ENCODE measurements around the gene LRRC1. TPM values are rescaled to one million over a fixed set of nuclear protein-coding genes. Genes with fewer than 3 reads are reported as not detected.

Gene LRRC1
- total RNA-seq, 1 experiment from 2014 or later, result 18.1 TPM

GRCh38 chr6:53808302-53808881 lies 13.6 kb downstream of the LRRC1 start:
- CTCF ChIA-PET, result no interaction called here
- TF ChIP-seq EZH2 (IDR thresholded peaks at IDR 0.05; ENCODE audit: low read length, unreplicated experiment) (no peak), CTCF (conservative IDR thresholded peaks at IDR 0.05; ENCODE audit: low read depth, low read length) (no peak), EZH2phosphoT487 (IDR thresholded peaks at IDR 0.05; ENCODE audit: borderline replicate concordance, low read length) (no peak)
- intact Hi-C loops (cut with micrococcal nuclease), result no loop called here
- H3K9ac ChIP-seq (ENCODE audit: low read length), result no peak overlapping the region
- POLR2A ChIA-PET (ENCODE audit: unreplicated experiment), result no interaction called here
- H3K27ac ChIP-seq (ENCODE audit: low read length), result no peak overlapping the region
- H3K4me3 ChIP-seq (ENCODE audit: low read length), result no peak overlapping the region
- no peaks in the 10 kb centered on the region for H3K36me3 ChIP-seq (ENCODE audit: low read depth, low read length)
- no peak for DNase-seq
- no peak for ATAC-seq
- H3F3A ChIP-seq (ENCODE audit: low read length, unreplicated experiment), result no peaks in the 10 kb centered on the region
- H3K79me2 ChIP-seq (ENCODE audit: low read length), result peaks cover 74% of the 10 kb centered on the region
- no peak overlapping the region for H3K4me2 ChIP-seq (ENCODE audit: low read length)
- H3K4me1 ChIP-seq (ENCODE audit: insufficient read depth, low read length), result peaks cover 27% of the 10 kb centered on the region
- H2AFZ ChIP-seq (ENCODE audit: low read length), result no peak overlapping the region
- no TSS peak for BruUV-seq (replicated peaks)
- no peaks in the 10 kb centered on the region for H4K20me1 ChIP-seq (ENCODE audit: low read length)
- H3K27me3 ChIP-seq (ENCODE audit: low read length), result no peaks in the 10 kb centered on the region
- no peaks in the 10 kb centered on the region for H3K9me2 ChIP-seq (replicated peaks; ENCODE audit: low read length)
- no peaks in the 10 kb centered on the region for H3K9me3 ChIP-seq (ENCODE audit: low read length)

GRCh38 chr6:53809691-53810090 lies 14.9 kb downstream of the LRRC1 start:
- H3K79me2 ChIP-seq (ENCODE audit: low read length), result peaks cover 74% of the 10 kb centered on the region
- TF ChIP-seq CTCF (conservative IDR thresholded peaks at IDR 0.05; ENCODE audit: low read depth, low read length) (no peak), EZH2 (IDR thresholded peaks at IDR 0.05; ENCODE audit: low read length, unreplicated experiment) (no peak), EZH2phosphoT487 (IDR thresholded peaks at IDR 0.05; ENCODE audit: borderline replicate concordance, low read length) (no peak)
- H3K9me2 ChIP-seq (replicated peaks; ENCODE audit: low read length), result no peaks in the 10 kb centered on the region
- H3K4me3 ChIP-seq (ENCODE audit: low read length), result no peak overlapping the region
- H3K36me3 ChIP-seq (ENCODE audit: low read depth, low read length), result no peaks in the 10 kb centered on the region
- H2AFZ ChIP-seq (ENCODE audit: low read length), result no peak overlapping the region
- H3F3A ChIP-seq (ENCODE audit: low read length, unreplicated experiment), result no peaks in the 10 kb centered on the region
- no peak overlapping the region for H3K27ac ChIP-seq (ENCODE audit: low read length)
- no peak overlapping the region for H3K4me2 ChIP-seq (ENCODE audit: low read length)
- no peaks in the 10 kb centered on the region for H4K20me1 ChIP-seq (ENCODE audit: low read length)
- H3K9ac ChIP-seq (ENCODE audit: low read length), result no peak overlapping the region
- no peaks in the 10 kb centered on the region for H3K9me3 ChIP-seq (ENCODE audit: low read length)
- peaks cover 29% of the 10 kb centered on the region for H3K4me1 ChIP-seq (ENCODE audit: insufficient read depth, low read length)
- CTCF ChIA-PET, result no interaction called here
- no peaks in the 10 kb centered on the region for H3K27me3 ChIP-seq (ENCODE audit: low read length)
- intact Hi-C loops (cut with micrococcal nuclease), result loop anchor here (2.0 to 5.0 kb wide), 2 partner anchors 15 to 148 kb away; partner anchors contain the start of gene LRRC1
- no peak for DNase-seq
- POLR2A ChIA-PET (ENCODE audit: unreplicated experiment), result no interaction called here
- no TSS peak for BruUV-seq (replicated peaks)
- ATAC-seq, result no peak

GRCh38 chr6:53811082-53811481 lies 16.3 kb downstream of the LRRC1 start:
- ChIA-PET POLR2A (ENCODE audit: unreplicated experiment) (interaction anchor here (0.6 kb wide), 1 partner anchor 16 kb away, joined by 3 read pairs; the partner anchor contains the start of gene LRRC1), CTCF (interaction anchor here (0.6 kb wide), 1 partner anchor 92 kb away, joined by 3 read pairs; no protein-coding TSS in a partner anchor)
- H3K4me3 ChIP-seq (ENCODE audit: low read length), result peak overlapping the region; percentile 33
- intact Hi-C loops (cut with micrococcal nuclease), result loop anchor here (2.0 to 5.0 kb wide), 2 partner anchors 16 to 146 kb away; partner anchors contain the start of gene LRRC1
- H2AFZ ChIP-seq (ENCODE audit: low read length), result no peak overlapping the region; the same call in 1 of the 2 replicates
- H3K4me2 ChIP-seq (ENCODE audit: low read length), result peak overlapping the region; percentile 71
- no peak for TF ChIP-seq EZH2phosphoT487 (IDR thresholded peaks at IDR 0.05; ENCODE audit: borderline replicate concordance, low read length)
- no peak for TF ChIP-seq EZH2 (IDR thresholded peaks at IDR 0.05; ENCODE audit: low read length, unreplicated experiment)
- no peak for TF ChIP-seq CTCF (conservative IDR thresholded peaks at IDR 0.05; ENCODE audit: low read depth, low read length)
- peak overlapping the region; percentile 36 for H3K27ac ChIP-seq (ENCODE audit: low read length)
- peak; percentile 95 for DNase-seq
- peaks cover 69% of the 10 kb centered on the region for H3K79me2 ChIP-seq (ENCODE audit: low read length)
- no peaks in the 10 kb centered on the region for H3K36me3 ChIP-seq (ENCODE audit: low read depth, low read length)
- BruUV-seq (replicated peaks), result no TSS peak
- H3K27me3 ChIP-seq (ENCODE audit: low read length), result no peaks in the 10 kb centered on the region
- peaks cover 40% of the 10 kb centered on the region for H3K4me1 ChIP-seq (ENCODE audit: insufficient read depth, low read length)
- H4K20me1 ChIP-seq (ENCODE audit: low read length), result no peaks in the 10 kb centered on the region; the same call in 1 of the 2 replicates
- no peaks in the 10 kb centered on the region for H3K9me3 ChIP-seq (ENCODE audit: low read length)
- H3F3A ChIP-seq (ENCODE audit: low read length, unreplicated experiment), result no peaks in the 10 kb centered on the region
- no peaks in the 10 kb centered on the region for H3K9me2 ChIP-seq (replicated peaks; ENCODE audit: low read length)
- ATAC-seq, result peak; percentile 87
- H3K9ac ChIP-seq (ENCODE audit: low read length), result 0 out of 2 replicates have a peak overlapping the region, but pooled peaks have one; percentile 1

Data from PC-3 (cell line).